Uterus (tissue), 4 donors: Measurements from ENCODE around the gene MS4A2. TPM values are rescaled to one million over a fixed set of nuclear protein-coding genes. Genes with fewer than 3 reads are reported as not detected.
"Not testable (repeated sequence)": the region's sequence is repeated elsewhere in the genome, so short reads cannot be mapped to it uniquely, and the experiment has no call there.

Source experiments
- DNase-seq, 2 donors: peaks; one replicate each; pipeline ENCODE4 v3.0.0-alpha.2; 2019 to 2020
- H3K27ac ChIP-seq, 2 donors: fragments of 200-600 bp; sonication (generic); 1 replicate in 1 of 2; 2 replicates in 1 of 2; pipeline ENCODE4 v1.5.1; 2016 to 2018
- H3K27me3 ChIP-seq, 2 donors: fragments of 200-600 bp; sonication (generic); one replicate each; pipeline ENCODE4 v1.5.1; 2018 to 2019; ENCODE audit warnings: control low read depth in 1 of 2
- H3K36me3 ChIP-seq, 2 donors: fragments of 200-600 bp; sonication (generic); one replicate each; pipeline ENCODE4 v1.5.1; 2019; ENCODE audit warnings: control low read depth in 1 of 2
- H3K4me1 ChIP-seq, 2 donors: fragments of 200-600 bp; sonication (generic); one replicate each; pipeline ENCODE4 v1.5.1; 2018 to 2019; ENCODE audit warnings: control low read depth in 1 of 2
- H3K4me3 ChIP-seq, 2 donors: fragments of 200-600 bp; sonication (generic); 1 replicate in 1 of 2; 2 replicates in 1 of 2; pipeline ENCODE4 v1.5.1; 2018 to 2019; ENCODE audit warnings: mild to moderate bottlenecking in 1 of 2
- H3K9me3 ChIP-seq, 2 donors: fragments of 200-600 bp; sonication (generic); one replicate each; pipeline ENCODE4 v1.5.1; 2019; ENCODE audit warnings: control low read depth in 1 of 2
- CTCF ChIP-seq, 4 experiments: fragments of 200-600 bp in 2 of 4; fragments of 450-650 bp in 2 of 4; sonication (generic) in 2 of 4; IDR thresholded peaks; one replicate each; pipeline ENCODE4 v1.5.1; 2016 to 2019; ENCODE audit warnings: antibody characterized with exemption in 4 of 4, mild to moderate bottlenecking in 2 of 4, moderate library complexity in 1 of 4
- POLR2A ChIP-seq, 2 donors: fragments of 450-650 bp; IDR thresholded peaks; one replicate each; pipeline ENCODE4 v1.6.1; 2016; ENCODE audit warnings: antibody characterized with exemption in 2 of 2, mild to moderate bottlenecking in 1 of 2, moderate library complexity in 1 of 2
- intact Hi-C: fragments of 100-400 bp; cut with DNase I; formaldehyde crosslinking; loops from one replicate; pipeline ENCODE4 v1.15.1; 2023; ENCODE audit warnings: low total_unique reads
- total RNA-seq, 4 donors: library from RNA; depleted of rRNA in 3 of 4; stranded (reverse); fragments of >200 nt in 3 of 4; gene quantifications; one replicate each; pipeline versions ENCODE4 v1.1.0 to v1.2.4, GENCODE V29; 2014 to 2023
- donor health status: DM: yes; HTN: yes; CAD: no.

Gene MS4A2
- total RNA-seq, 4 donors from 2014 or later, result 0.62 to 3.2 (median 0.88) TPM

GRCh38 chr11:60125956-60126585 lies 37.6 kb downstream of the MS4A2 start:
- no peak overlapping the region for H3K27ac ChIP-seq
- H3K4me3 ChIP-seq, result no peak overlapping the region

DNA sequence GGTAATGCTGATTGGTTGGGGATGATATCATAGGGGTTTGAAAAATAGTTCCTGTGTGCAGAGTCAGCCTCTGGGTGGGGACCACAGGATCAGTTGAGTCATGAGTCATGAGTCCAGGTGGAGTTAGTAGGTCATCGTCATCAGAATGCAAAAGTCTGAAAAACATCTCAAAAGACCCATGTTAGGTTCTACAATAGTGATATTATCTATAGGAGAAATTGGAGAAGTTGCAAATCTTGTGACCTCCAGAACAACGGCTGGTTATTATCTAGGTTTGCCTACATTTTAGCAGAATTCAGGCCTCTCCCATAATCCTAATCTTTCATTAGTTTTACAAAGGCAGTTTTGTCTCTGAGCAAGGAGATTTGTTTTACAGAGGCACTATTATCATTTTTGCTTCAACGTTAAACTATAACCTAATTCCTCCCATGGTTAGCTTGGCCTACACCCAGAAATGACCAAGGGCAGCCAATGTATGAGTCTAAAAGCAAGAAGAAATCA lies 38.9 kb downstream of the MS4A2 start:
- intact Hi-C loops, result no loop called here
- DNase-seq, result no peak
- Histone ChIP-seq H3K9me3 (no peaks in the 10 kb centered on the region), H3K4me1 (no peaks in the 10 kb centered on the region), H3K27ac (peak overlapping the region; percentile 29 to 57), H3K27me3 (no peaks in the 10 kb centered on the region), H3K36me3 (no peaks in the 10 kb centered on the region), H3K4me3 (no peak overlapping the region)
- TF ChIP-seq POLR2A (IDR thresholded peaks at IDR 0.05) (no peak), CTCF (IDR thresholded peaks at IDR 0.05) (no peak)

More at GRCh38 chr11:60125956-60126585, 37.6 kb downstream of the MS4A2 start:
- TF ChIP-seq CTCF (IDR thresholded peaks at IDR 0.05), result no peak
- TF ChIP-seq POLR2A (IDR thresholded peaks at IDR 0.05), result no peak
- Histone ChIP-seq H3K9me3 (no peaks in the 10 kb centered on the region), H3K36me3 (no peaks in the 10 kb centered on the region), H3K27me3 (no peaks in the 10 kb centered on the region), H3K4me1 (no peaks in the 10 kb centered on the region)
- DNase-seq, result no peak
- intact Hi-C loops, result no loop called here

DNA sequence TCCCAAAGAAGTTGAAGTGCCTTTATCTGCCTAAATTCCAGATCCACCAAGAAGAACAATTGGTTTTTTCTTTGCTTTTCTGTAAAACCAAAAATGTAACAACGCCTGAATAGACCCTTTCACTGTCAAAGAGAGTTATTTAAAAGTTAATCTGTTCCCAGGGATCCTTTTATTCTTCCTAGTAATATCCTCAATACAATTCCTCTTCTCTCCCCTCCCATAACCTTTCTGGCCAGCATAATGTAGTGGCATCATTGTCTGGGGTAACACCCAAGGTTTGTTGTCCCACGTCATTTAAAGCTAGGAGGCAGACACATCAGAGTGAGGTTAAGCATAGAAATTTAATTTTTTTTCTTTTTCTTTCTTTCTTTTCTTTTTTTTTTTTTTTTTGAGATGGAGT lies 39.9 kb downstream of the MS4A2 start:
- TF ChIP-seq CTCF (IDR thresholded peaks at IDR 0.05), result no peak
- no peak for TF ChIP-seq POLR2A (IDR thresholded peaks at IDR 0.05)
- Histone ChIP-seq H3K9me3 (no peaks in the 10 kb centered on the region), H3K4me3 (no peak overlapping the region), H3K36me3 (no peaks in the 10 kb centered on the region), H3K27me3 (no peaks in the 10 kb centered on the region), H3K4me1 (no peaks in the 10 kb centered on the region), H3K27ac (peak overlapping the region; percentile 29 to 57)
- intact Hi-C loops, result no loop called here
- no peak for DNase-seq

DNA sequence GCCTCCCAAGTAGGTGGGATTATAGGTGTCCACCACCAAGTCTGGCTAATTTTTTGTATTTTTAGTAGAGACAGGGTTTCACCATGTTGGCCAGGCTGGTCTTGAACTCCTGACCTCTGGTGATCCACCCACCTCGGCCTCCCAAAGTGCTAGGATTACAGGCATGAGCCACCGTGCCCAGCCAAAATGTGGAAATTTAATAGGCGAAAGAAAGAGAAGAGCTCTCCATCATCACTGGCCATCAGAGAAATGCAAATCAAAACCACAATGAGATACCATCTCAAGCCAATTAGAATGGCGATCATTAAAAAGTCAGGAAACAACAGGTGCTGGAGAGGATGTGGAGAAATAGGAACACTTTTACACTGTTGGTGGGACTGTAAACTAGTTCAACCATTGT lies 40.4 kb downstream of the MS4A2 start:
- H3K27ac ChIP-seq, H3K9me3 ChIP-seq, H3K27me3 ChIP-seq, H3K4me3 ChIP-seq, intact Hi-C loops, H3K36me3 ChIP-seq, DNase-seq, H3K4me1 ChIP-seq: not testable (repeated sequence)

GRCh38 chr11:60129853-60130252 lies 41.4 kb downstream of the MS4A2 start:
- Histone ChIP-seq H3K4me1 (no peaks in the 10 kb centered on the region), H3K9me3 (no peaks in the 10 kb centered on the region), H3K36me3 (no peaks in the 10 kb centered on the region), H3K4me3 (no peak overlapping the region), H3K27ac (no peak overlapping the region), H3K27me3 (no peaks in the 10 kb centered on the region)
- intact Hi-C loops, result no loop called here
- no peak for TF ChIP-seq CTCF (IDR thresholded peaks at IDR 0.05)
- TF ChIP-seq POLR2A (IDR thresholded peaks at IDR 0.05), result no peak
- DNase-seq, result no peak
